H1 (cell line): ENCODE data around the gene HOXB3. TPM values are rescaled to one million over a fixed set of nuclear protein-coding genes. Genes with fewer than 3 reads are reported as not detected.

Experiments used
- CTCF ChIA-PET: fragments of 300-600 bp; sonication (Branson Sonifier 250); formaldehyde crosslinking; loops from one replicate; lab custom pipeline; 2021; ENCODE audit not compliant: partially characterized antibody; lab: Charles Lee
- POLR2A ChIA-PET: fragments of 300-600 bp; sonication (Branson Sonifier 250); formaldehyde crosslinking; loops from one replicate; lab custom pipeline; 2021; ENCODE audit warnings: inconsistent platforms; ENCODE audit not compliant: partially characterized antibody; lab: Charles Lee
- DNase-seq, 2 experiments: peaks; one replicate each; pipeline versions ENCODE4 v3.0.0 to v3.0.0-alpha.2; 2010 to 2022; ENCODE audit warnings: low spot score in 2 of 2, low read depth in 1 of 2, mixed read lengths in 1 of 2
- FAIRE-seq: peaks from 2 replicates; lab custom pipeline; 2011; peaks lifted over from hg19 to GRCh38; lab: Jason Lieb, UNC
- H2AFZ ChIP-seq: 2 replicates; pipeline ENCODE4 v1.8.1; 2012; ENCODE audit warnings: low read length, inconsistent platforms
- H2AK5ac ChIP-seq: 2 replicates; pipeline ENCODE4 v1.6.1; 2013; ENCODE audit warnings: low read depth, low read length
- H2BK120ac ChIP-seq: replicated peaks from 2 replicates; pipeline ENCODE3; 2013; ENCODE audit warnings: low read depth, low read length, inconsistent platforms
- H2BK12ac ChIP-seq: 2 replicates; pipeline ENCODE4 v1.6.1; 2013; ENCODE audit warnings: low read depth, low read length
- H2BK15ac ChIP-seq: 2 replicates; pipeline ENCODE4 v1.6.1; 2013; ENCODE audit warnings: low read length
- H2BK20ac ChIP-seq: 2 replicates; pipeline ENCODE4 v1.6.1; 2013; ENCODE audit warnings: low read length
- H2BK5ac ChIP-seq: 2 replicates; pipeline ENCODE4 v1.6.1; 2013; ENCODE audit warnings: low read depth, low read length
- H3K14ac ChIP-seq: 2 replicates; pipeline ENCODE4 v1.6.1; 2013; ENCODE audit warnings: inconsistent platforms; ENCODE audit not compliant: insufficient read length
- H3K18ac ChIP-seq: 2 replicates; pipeline ENCODE4 v1.6.1; 2013; ENCODE audit warnings: low read length; ENCODE audit errors: extremely low read depth
- H3K23ac ChIP-seq: 2 replicates; pipeline ENCODE4 v1.6.1; 2013; ENCODE audit warnings: inconsistent platforms; ENCODE audit not compliant: insufficient read length
- H3K23me2 ChIP-seq: 2 replicates; pipeline ENCODE4 v1.6.1; 2013; ENCODE audit warnings: low read depth, low read length
- H3K27ac ChIP-seq: 2 replicates; pipeline ENCODE4 v1.6.1; 2011; ENCODE audit warnings: low read depth, low read length, inconsistent platforms
- H3K27me3 ChIP-seq, 4 experiments: replicated peaks in 1 of 4; 1 replicate in 1 of 4; 2 replicates in 3 of 4; pipeline versions ENCODE4 v1.6.1 to v1.8.1; 2011 to 2013; ENCODE audit warnings: low read length in 3 of 4, mild to moderate bottlenecking in 3 of 4, inconsistent platforms in 2 of 4, mixed read lengths in 2 of 4, moderate library complexity in 1 of 4; ENCODE audit not compliant: control insufficient read depth in 3 of 4, insufficient read depth in 3 of 4; ENCODE audit errors: extremely low read depth in 1 of 4
- H3K36me3 ChIP-seq, 4 experiments: 2 replicates each; pipeline versions ENCODE4 v1.6.1 to v1.8.1; 2011 to 2013; ENCODE audit warnings: mild to moderate bottlenecking in 4 of 4, low read length in 3 of 4, moderate library complexity in 2 of 4, control low read depth in 1 of 4, inconsistent platforms in 1 of 4; ENCODE audit not compliant: insufficient read depth in 4 of 4, control insufficient read depth in 2 of 4
- H3K4ac ChIP-seq: replicated peaks from 2 replicates; pipeline ENCODE3; 2013; ENCODE audit warnings: low read length, low read depth, mixed read lengths, inconsistent platforms; ENCODE audit not compliant: insufficient read length
- H3K4me1 ChIP-seq, 4 experiments: replicated peaks in 1 of 4; 1 replicate in 1 of 4; 2 replicates in 3 of 4; pipeline versions ENCODE4 v1.6.1 to v1.8.1; 2011 to 2013; ENCODE audit warnings: low read length in 3 of 4, inconsistent platforms in 2 of 4, mixed read lengths in 1 of 4; ENCODE audit not compliant: insufficient read depth in 4 of 4, control insufficient read depth in 3 of 4
- H3K4me2 ChIP-seq, 2 experiments: 2 replicates each; pipeline versions ENCODE4 v1.6.1 to v1.8.1; 2011 to 2013; ENCODE audit warnings: low read depth in 2 of 2, low read length in 2 of 2, control low read depth in 1 of 2, inconsistent platforms in 1 of 2, mild to moderate bottlenecking in 1 of 2; ENCODE audit not compliant: insufficient read depth in 1 of 2
- H3K4me3 ChIP-seq, 4 experiments: fragments of 200-600, 300-600 bp in 1 of 4; sonication (generic), shearing (Covaris generic), sonication (Bioruptor Twin) in 1 of 4; 2 replicates each; pipeline versions ENCODE4 v1.5.1 to v1.8.1; 2011 to 2016; ENCODE audit warnings: low read length in 4 of 4, low read depth in 3 of 4, control low read depth in 2 of 4, inconsistent platforms in 2 of 4, mild to moderate bottlenecking in 2 of 4, mixed read lengths in 1 of 4, moderate library complexity in 1 of 4; ENCODE audit not compliant: insufficient read depth in 2 of 4; ENCODE audit errors: extremely low read depth in 1 of 4
- H3K56ac ChIP-seq: replicated peaks from 2 replicates; pipeline ENCODE3; 2013; ENCODE audit warnings: low read depth, mild to moderate bottlenecking, mixed read lengths, low read length, inconsistent platforms; ENCODE audit not compliant: insufficient read length
- H3K79me1 ChIP-seq: 2 replicates; pipeline ENCODE4 v1.6.1; 2013; ENCODE audit warnings: low read depth, low read length, control low read depth
- H3K79me2 ChIP-seq, 2 experiments: 2 replicates each; pipeline versions ENCODE4 v1.6.1 to v1.8.1; 2012 to 2013; ENCODE audit warnings: low read length in 2 of 2, mild to moderate bottlenecking in 2 of 2, inconsistent platforms in 1 of 2; ENCODE audit not compliant: insufficient read depth in 2 of 2, control insufficient read depth in 1 of 2
- H3K9ac ChIP-seq, 4 experiments: replicated peaks in 1 of 4; 1 replicate in 1 of 4; 2 replicates in 3 of 4; pipeline versions ENCODE4 v1.6.1 to v1.8.1; 2011 to 2013; ENCODE audit warnings: low read depth in 3 of 4, low read length in 3 of 4, control low read depth in 2 of 4, mild to moderate bottlenecking in 2 of 4, moderate library complexity in 2 of 4, inconsistent platforms in 1 of 4; ENCODE audit errors: extremely low read depth in 1 of 4
- H3K9me3 ChIP-seq, 2 experiments: 2 replicates each; pipeline versions ENCODE4 v1.6.1 to v1.8.1; 2012 to 2013; ENCODE audit warnings: mild to moderate bottlenecking in 2 of 2, moderate library complexity in 2 of 2, control low read depth in 1 of 2, inconsistent platforms in 1 of 2, low read depth in 1 of 2, low read length in 1 of 2, mixed read lengths in 1 of 2; ENCODE audit not compliant: insufficient read depth in 2 of 2
- H4K20me1 ChIP-seq, 2 experiments: replicated peaks in 1 of 2; 2 replicates each; pipeline versions ENCODE3 to v1.8.1; 2011 to 2013; ENCODE audit warnings: inconsistent platforms in 2 of 2, low read length in 2 of 2, mild to moderate bottlenecking in 1 of 2; ENCODE audit not compliant: insufficient read depth in 2 of 2, control insufficient read depth in 1 of 2
- H4K5ac ChIP-seq: 2 replicates; pipeline ENCODE4 v1.6.1; 2013; ENCODE audit warnings: low read length, low read depth, mixed read lengths, inconsistent platforms; ENCODE audit not compliant: insufficient read length
- H4K8ac ChIP-seq: 2 replicates; pipeline ENCODE4 v1.8.0; 2013; ENCODE audit warnings: mild to moderate bottlenecking, moderate library complexity, low read length, inconsistent platforms; ENCODE audit not compliant: insufficient read depth; ENCODE audit errors: extremely low read depth
- H4K91ac ChIP-seq: replicated peaks from 2 replicates; pipeline ENCODE3; 2013; ENCODE audit warnings: low read length, mixed read lengths, inconsistent platforms; ENCODE audit not compliant: insufficient read length
- CREB1 ChIP-seq: IDR thresholded peaks from 2 replicates; pipeline ENCODE4 v1.6.1; 2012; ENCODE audit warnings: inconsistent platforms
- EZH2 ChIP-seq: fragments of 200-600 bp; sonication (generic); IDR thresholded peaks from 2 replicates; pipeline ENCODE4 v1.7.1; 2012; ENCODE audit warnings: low read depth, mild to moderate bottlenecking, moderate library complexity, low read length, inconsistent platforms; ENCODE audit not compliant: severe bottlenecking
- KDM5A ChIP-seq: fragments of 200-600 bp; IDR thresholded peaks from 2 replicates; pipeline ENCODE4 v1.7.1; 2012; ENCODE audit warnings: mild to moderate bottlenecking, low read length, inconsistent platforms, mixed read lengths
- NANOG ChIP-seq: IDR thresholded peaks from 2 replicates; pipeline ENCODE4 v1.6.1; 2011; ENCODE audit warnings: low read length, low read depth, mild to moderate bottlenecking, inconsistent platforms; ENCODE audit not compliant: insufficient read depth, poor library complexity, severe bottlenecking
- RNF2 ChIP-seq: fragments of 200-900, 300-1000 bp; sonication (generic); IDR thresholded peaks from 2 replicates; pipeline ENCODE4 v1.7.1; 2016; ENCODE audit warnings: borderline replicate concordance, low read depth, mild to moderate bottlenecking, antibody characterized with exemption, low read length; ENCODE audit not compliant: poor library complexity, severe bottlenecking; ENCODE audit errors: missing control alignments
- SUZ12 ChIP-seq: fragments of 200-600 bp; sonication (generic); IDR thresholded peaks from 2 replicates; pipeline ENCODE4 v1.6.1; 2012; ENCODE audit warnings: mild to moderate bottlenecking, inconsistent platforms, low read length, moderate library complexity, mixed read lengths
- TEAD4 ChIP-seq: IDR thresholded peaks from 2 replicates; pipeline ENCODE4 v1.6.1; 2012; ENCODE audit warnings: low read depth, low read length, inconsistent platforms, mixed read lengths
- WGBS, 2 experiments: shearing (Covaris generic) in 1 of 2; methylation state at CpG; one replicate each; pipeline versions ENCODE4 v1.1.6 to v1.1.7; 2013 to 2015; ENCODE audit warnings: low lambda C conversion rate in 2 of 2, mixed read lengths in 2 of 2, inconsistent platforms in 1 of 2, low coverage in 1 of 2, missing lambda C conversion rate in 1 of 2; ENCODE audit not compliant: insufficient replicate concordance in 2 of 2, insufficient coverage in 1 of 2, insufficient read length in 1 of 2; ENCODE audit errors: extremely low coverage in 1 of 2, missing lambda C conversion rate in 1 of 2; 5-methylcytosine and 5-hydroxymethylcytosine counted together
- polyA plus RNA-seq, 7 experiments: library from polyadenylated mRNA; depleted of rRNA in 3 of 7; stranded (reverse) in 5 of 7; unstranded in 2 of 7; fragments of >200 nt in 5 of 7; fragments of 200-250 nt in 2 of 7; gene quantifications; 1 replicate in 5 of 7; 2 replicates in 1 of 7; 4 replicates in 1 of 7; pipeline versions ENCODE4 v1.2.1 to v1.2.3, GENCODE V29; 2011 to 2013; ENCODE audit warnings: missing spikeins in 2 of 7, mixed read lengths in 2 of 7
- total RNA-seq: library from RNA; stranded (reverse); fragmentation: NEBNext Ultra II Directional; extraction: Animal tissue kit (Norgen Biotek cat#: 25700); gene quantifications from 2 replicates; pipeline ENCODE4 v1.2.1, GENCODE V29; 2021
- TF ChIP-seq, protein P1 (sequence below): IDR thresholded peaks from 2 replicates; pipeline ENCODE4 v1.6.1; 2011; ENCODE audit warnings: low read length, improper control_type of control experiment

Gene HOXB3
- total and polyA plus RNA-seq, 2 of the 8 experiments (the other 6 are each of a cell fraction or from before 2014, with no cell fraction given) = not detected

GRCh38 chr17:48603959-48604769 lies 14.1 kb upstream of the HOXB3 start:
- H2AK5ac ChIP-seq = no peak overlapping the region
- no peak for DNase-seq
- no peak overlapping the region for H2BK20ac ChIP-seq
- no peak overlapping the region for H4K8ac ChIP-seq
- H3K23ac ChIP-seq = no peak overlapping the region
- POLR2A ChIA-PET = no interaction called here
- H3K4me1 ChIP-seq = peaks cover 0 to 3% (median 0%) of the 10 kb centered on the region in 4 experiments; a peak in 2 of 7 replicates
- H2BK5ac ChIP-seq = no peak overlapping the region
- H4K91ac ChIP-seq = no peak overlapping the region
- H3K27me3 ChIP-seq = peaks cover 97 to 100% (median 99%) of the 10 kb centered on the region in 4 experiments
- H3K4ac ChIP-seq = no peak overlapping the region
- no peak overlapping the region for H3K27ac ChIP-seq
- no peak for TF ChIP-seq NANOG
- TF ChIP-seq EZH2 = peak; percentile 79
- TF ChIP-seq SUZ12 = peak; percentile 72; the same call in 1 of the 2 replicates
- TF ChIP-seq CREB1 = no peak
- 0 out of 2 replicates have a peak, but pooled peaks have one; percentile 16 for TF ChIP-seq TEAD4
- TF ChIP-seq RNF2 = peak; percentile 76
- no peak for TF ChIP-seq KDM5A
- TF ChIP-seq, protein P1, sequence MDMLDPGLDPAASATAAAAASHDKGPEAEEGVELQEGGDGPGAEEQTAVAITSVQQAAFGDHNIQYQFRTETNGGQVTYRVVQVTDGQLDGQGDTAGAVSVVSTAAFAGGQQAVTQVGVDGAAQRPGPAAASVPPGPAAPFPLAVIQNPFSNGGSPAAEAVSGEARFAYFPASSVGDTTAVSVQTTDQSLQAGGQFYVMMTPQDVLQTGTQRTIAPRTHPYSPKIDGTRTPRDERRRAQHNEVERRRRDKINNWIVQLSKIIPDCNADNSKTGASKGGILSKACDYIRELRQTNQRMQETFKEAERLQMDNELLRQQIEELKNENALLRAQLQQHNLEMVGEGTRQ = no peak
- no peak overlapping the region for H2BK120ac ChIP-seq
- H3K4me2 ChIP-seq = no peak overlapping the region
- H3K9ac ChIP-seq = no peak overlapping the region
- peaks cover 0 to 3% (median 0%) of the 10 kb centered on the region in 4 experiments; a peak in 1 of 8 replicates for H3K36me3 ChIP-seq
- no peak overlapping the region for H3K18ac ChIP-seq
- no peak overlapping the region for H3K14ac ChIP-seq
- no peaks in the 10 kb centered on the region; the same call in 1 of the 2 replicates for H3K23me2 ChIP-seq
- no peak for FAIRE-seq
- peaks cover 25 to 55% of the 10 kb centered on the region in 2 experiments for H4K20me1 ChIP-seq
- H3K9me3 ChIP-seq = no peaks in the 10 kb centered on the region
- H2BK15ac ChIP-seq = no peak overlapping the region
- WGBS, 2 experiments = 6% methylated on average over 16 of the region's 21 CpGs; no CpG with 5 or more reads in 1 of the 2 experiments
- no peak overlapping the region for H3K56ac ChIP-seq
- H3K79me2 ChIP-seq = no peaks in the 10 kb centered on the region
- H2AFZ ChIP-seq = no peak overlapping the region
- CTCF ChIA-PET = interaction anchor here (0.6 to 0.9 kb wide), 3 partner anchors 67 to 720 kb away, joined by 3 read pairs; no protein-coding TSS in a partner anchor
- H4K5ac ChIP-seq = no peak overlapping the region
- no peak overlapping the region for H2BK12ac ChIP-seq
- H3K4me3 ChIP-seq = no peak overlapping the region
- H3K79me1 ChIP-seq = no peaks in the 10 kb centered on the region
